ENCODE measurements around the gene SLC38A11. TPM values are rescaled to one million over a fixed set of nuclear protein-coding genes. Genes with fewer than 3 reads are reported as not detected.
"Not testable (repeated sequence)": the region's sequence is repeated elsewhere in the genome, so short reads cannot be mapped to it uniquely, and the experiment has no call there.

SLC38A11 gene
- total RNA-seq, 1 experiment from 2014 or later = not detected

DNA sequence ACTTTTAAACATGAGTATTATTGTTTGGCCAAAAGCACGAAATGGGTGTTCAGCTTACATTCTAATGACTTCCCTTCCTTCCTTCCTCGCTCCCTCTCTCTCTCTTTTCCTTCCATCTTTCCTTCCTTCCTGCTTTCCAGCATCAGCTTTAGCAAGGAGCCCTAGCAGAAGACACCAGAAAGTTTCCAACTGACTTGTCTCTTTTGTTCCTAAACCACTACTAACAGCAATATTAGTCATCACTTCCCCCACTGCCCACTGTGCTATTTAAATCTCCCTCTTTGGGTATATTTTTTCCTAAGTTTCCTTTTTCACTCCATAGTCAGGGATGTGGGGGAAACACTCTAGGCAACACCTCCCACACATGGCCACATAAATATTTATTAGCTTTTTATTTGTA, 25.4 kb upstream of the SLC38A11 start:
- H3K4me2 ChIP-seq (ENCODE audit: low read length); H3K27ac ChIP-seq (ENCODE audit: low read depth, low read length); DNase-seq (ENCODE audit: low read depth, low spot score); H2AFZ ChIP-seq (ENCODE audit: low read depth, low read length, poor library complexity, severe bottlenecking); H3K4me3 ChIP-seq (replicated peaks in 1 of 2; ENCODE audit: low read depth in 1 of 2, low read length in 2 of 2); CTCF ChIA-PET; BruUV-seq (replicated peaks); H3K4me1 ChIP-seq (ENCODE audit: control insufficient read depth in 1 of 2, insufficient read depth in 2 of 2, low read length in 2 of 2); H3K36me3 ChIP-seq (ENCODE audit: control insufficient read depth in 1 of 2, insufficient read depth in 2 of 2, low read length in 2 of 2); RAD21 ChIA-PET (ENCODE audit: low non-redundant PET in 1 of 2, low total read pairs in 2 of 2, uncharacterized antibody in 2 of 2, unreplicated experiment in 2 of 2); ATAC-seq; H3K9ac ChIP-seq (ENCODE audit: low read length); intact Hi-C loops (cut with micrococcal nuclease); H3K9me2 ChIP-seq (ENCODE audit: insufficient read depth); POLR2A ChIA-PET; H4K20me1 ChIP-seq (ENCODE audit: insufficient read depth); H3K27me3 ChIP-seq (ENCODE audit: insufficient read depth, low read length); H3K9me3 ChIP-seq (ENCODE audit: control insufficient read depth in 1 of 2, insufficient read depth in 1 of 2, low read depth in 1 of 2, low read length in 2 of 2); H3K79me2 ChIP-seq (ENCODE audit: insufficient read depth, low read length): not testable (repeated sequence)

GRCh38 chr2:164979113-164979512, 23.8 kb upstream of the SLC38A11 start:
- Histone ChIP-seq H3K79me2 (ENCODE audit: insufficient read depth, low read length) (no peaks in the 10 kb centered on the region), H3K27me3 (ENCODE audit: insufficient read depth, low read length) (no peaks in the 10 kb centered on the region), H2AFZ (ENCODE audit: low read depth, low read length, poor library complexity, severe bottlenecking) (no peak overlapping the region), H3K4me3 (replicated peaks in 1 of 2; ENCODE audit: low read depth in 1 of 2, low read length in 2 of 2) (no peak overlapping the region), H3K9ac (ENCODE audit: low read length) (no peak overlapping the region), H3K4me2 (ENCODE audit: low read length) (no peak overlapping the region), H3K27ac (ENCODE audit: low read depth, low read length) (no peak overlapping the region), H3K4me1 (ENCODE audit: control insufficient read depth in 1 of 2, insufficient read depth in 2 of 2, low read length in 2 of 2) (no peaks in the 10 kb centered on the region), H3K9me2 (ENCODE audit: insufficient read depth) (no peaks in the 10 kb centered on the region), H4K20me1 (ENCODE audit: insufficient read depth) (no peaks in the 10 kb centered on the region), H3K36me3 (ENCODE audit: control insufficient read depth in 1 of 2, insufficient read depth in 2 of 2, low read length in 2 of 2) (no peaks in the 10 kb centered on the region), H3K9me3 (ENCODE audit: control insufficient read depth in 1 of 2, insufficient read depth in 1 of 2, low read depth in 1 of 2, low read length in 2 of 2) (no peaks in the 10 kb centered on the region)
- no peak for TF ChIP-seq SIN3A (IDR thresholded peaks at IDR 0.05; ENCODE audit: low read depth)
- TF ChIP-seq CBX3 (IDR thresholded peaks at IDR 0.05; ENCODE audit: low read depth) = no peak
- no peak for TF ChIP-seq POLR2AphosphoS5 (IDR thresholded peaks at IDR 0.05; ENCODE audit: low read depth, low read length)
- TF ChIP-seq SP1 (IDR thresholded peaks at IDR 0.05; ENCODE audit: low read depth) = no peak
- TF ChIP-seq, protein P1, sequence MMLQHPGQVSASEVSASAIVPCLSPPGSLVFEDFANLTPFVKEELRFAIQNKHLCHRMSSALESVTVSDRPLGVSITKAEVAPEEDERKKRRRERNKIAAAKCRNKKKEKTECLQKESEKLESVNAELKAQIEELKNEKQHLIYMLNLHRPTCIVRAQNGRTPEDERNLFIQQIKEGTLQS (IDR thresholded peaks at IDR 0.05) = no peak
- TF ChIP-seq TCF7L2 (IDR thresholded peaks at IDR 0.05; ENCODE audit: borderline replicate concordance, extremely low read depth, insufficient read depth, insufficient read length) = no peak
- TF ChIP-seq ZNF274 (IDR thresholded peaks at IDR 0.05; ENCODE audit: low read depth, low read length) = no peak
- TF ChIP-seq, protein P2, sequence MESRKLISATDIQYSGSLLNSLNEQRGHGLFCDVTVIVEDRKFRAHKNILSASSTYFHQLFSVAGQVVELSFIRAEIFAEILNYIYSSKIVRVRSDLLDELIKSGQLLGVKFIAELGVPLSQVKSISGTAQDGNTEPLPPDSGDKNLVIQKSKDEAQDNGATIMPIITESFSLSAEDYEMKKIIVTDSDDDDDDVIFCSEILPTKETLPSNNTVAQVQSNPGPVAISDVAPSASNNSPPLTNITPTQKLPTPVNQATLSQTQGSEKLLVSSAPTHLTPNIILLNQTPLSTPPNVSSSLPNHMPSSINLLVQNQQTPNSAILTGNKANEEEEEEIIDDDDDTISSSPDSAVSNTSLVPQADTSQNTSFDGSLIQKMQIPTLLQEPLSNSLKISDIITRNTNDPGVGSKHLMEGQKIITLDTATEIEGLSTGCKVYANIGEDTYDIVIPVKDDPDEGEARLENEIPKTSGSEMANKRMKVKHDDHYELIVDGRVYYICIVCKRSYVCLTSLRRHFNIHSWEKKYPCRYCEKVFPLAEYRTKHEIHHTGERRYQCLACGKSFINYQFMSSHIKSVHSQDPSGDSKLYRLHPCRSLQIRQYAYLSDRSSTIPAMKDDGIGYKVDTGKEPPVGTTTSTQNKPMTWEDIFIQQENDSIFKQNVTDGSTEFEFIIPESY (IDR thresholded peaks at IDR 0.05; ENCODE audit: extremely low read depth, insufficient replicate concordance, low read length) = no peak
- TF ChIP-seq ZFX (IDR thresholded peaks at IDR 0.05) = no peak
- no peak for TF ChIP-seq YY1 (IDR thresholded peaks at IDR 0.05; ENCODE audit: extremely low read depth, insufficient replicate concordance, low read depth, low read length)
- TF ChIP-seq EZH2 (IDR thresholded peaks at IDR 0.05) = no peak
- TF ChIP-seq FOSL1 (IDR thresholded peaks at IDR 0.05; ENCODE audit: low read depth) = no peak
- no peak for TF ChIP-seq CEBPB (IDR thresholded peaks at IDR 0.05; ENCODE audit: low read depth)
- no peak for DNase-seq (ENCODE audit: low read depth, low spot score)
- BruUV-seq (replicated peaks) = no TSS peak
- ATAC-seq = no peak
- POLR2A ChIA-PET = no interaction called here
- intact Hi-C loops (cut with micrococcal nuclease) = no loop called here
- CTCF ChIA-PET = no interaction called here
- RAD21 ChIA-PET (ENCODE audit: low non-redundant PET in 1 of 2, low total read pairs in 2 of 2, uncharacterized antibody in 2 of 2, unreplicated experiment in 2 of 2) = no interaction called here

All from HCT116 (cell line).